ENCODE data around the gene RYR3.

Gene RYR3

GRCh38 chr15:33735143-33735542 lies 424.4 kb downstream of the RYR3 start:
- H4K8ac ChIP-seq (ENCODE audit: low read depth, low read length) = no peak overlapping the region
- no peaks in the 10 kb centered on the region for H3K9me3 ChIP-seq (ENCODE audit: insufficient read depth, low read depth, low read length)
- no peak overlapping the region for H3K23ac ChIP-seq (ENCODE audit: low read length)
- H3K4me3 ChIP-seq (ENCODE audit: low read depth, low read length) = no peak overlapping the region
- H3K14ac ChIP-seq (ENCODE audit: low read length) = no peak overlapping the region
- no peaks in the 10 kb centered on the region for H3K79me1 ChIP-seq (ENCODE audit: low read length)
- no peaks in the 10 kb centered on the region for H3K79me2 ChIP-seq (ENCODE audit: control insufficient read depth, insufficient read depth, low read length, poor library complexity)
- no peak overlapping the region for H2BK12ac ChIP-seq (ENCODE audit: low read length)
- no peak overlapping the region for H3K4me2 ChIP-seq (ENCODE audit: low read length)
- peaks cover 0 to 9% of the 10 kb centered on the region in 2 experiments for H3K36me3 ChIP-seq (ENCODE audit: control insufficient read depth in 1 of 2, insufficient read depth in 2 of 2, low read length in 2 of 2)
- H2BK5ac ChIP-seq (ENCODE audit: low read depth, low read length, poor library complexity) = no peak overlapping the region
- H3K18ac ChIP-seq (ENCODE audit: low read length) = no peak overlapping the region
- H2AK5ac ChIP-seq (ENCODE audit: low read length) = no peak overlapping the region
- H3K4me1 ChIP-seq (ENCODE audit: control insufficient read depth in 1 of 2, insufficient read depth in 2 of 2, low read length in 2 of 2) = peaks cover 0 to 6% of the 10 kb centered on the region in 2 experiments
- no CpG with 5 or more reads among the region's 1 CpG for WGBS (ENCODE audit: extremely low coverage, insufficient coverage, insufficient read length)
- H2BK120ac ChIP-seq (ENCODE audit: insufficient read depth, low read length, poor library complexity) = no peak overlapping the region
- no peak overlapping the region for H4K12ac ChIP-seq (ENCODE audit: low read depth, low read length)
- no peak overlapping the region for H3K4ac ChIP-seq (ENCODE audit: low read depth, low read length)
- no peak for DNase-seq
- no peak overlapping the region for H4K91ac ChIP-seq (ENCODE audit: low read depth, low read length)
- no peak overlapping the region for H2AFZ ChIP-seq (ENCODE audit: insufficient read depth, low read length, poor library complexity)
- no peaks in the 10 kb centered on the region for H3K27me3 ChIP-seq (ENCODE audit: insufficient read depth, low read length)
- no peak overlapping the region for H3K27ac ChIP-seq (ENCODE audit: low read depth, low read length)
- no peak overlapping the region for H3K9ac ChIP-seq (ENCODE audit: low read length)

GRCh38 chr15:33735637-33736247 lies 425.0 kb downstream of the RYR3 start:
- Histone ChIP-seq H3K79me2 (ENCODE audit: control insufficient read depth, insufficient read depth, low read length, poor library complexity) (no peaks in the 10 kb centered on the region), H3K79me1 (ENCODE audit: low read length) (no peaks in the 10 kb centered on the region), H4K12ac (ENCODE audit: low read depth, low read length) (no peak overlapping the region), H3K4me3 (ENCODE audit: low read depth, low read length) (no peak overlapping the region), H3K27ac (ENCODE audit: low read depth, low read length) (no peak overlapping the region), H4K8ac (ENCODE audit: low read depth, low read length) (no peak overlapping the region), H3K9me3 (ENCODE audit: insufficient read depth, low read depth, low read length) (no peaks in the 10 kb centered on the region), H3K4me2 (ENCODE audit: low read length) (no peak overlapping the region), H2AFZ (ENCODE audit: insufficient read depth, low read length, poor library complexity) (no peak overlapping the region), H3K18ac (ENCODE audit: low read length) (no peak overlapping the region), H2AK5ac (ENCODE audit: low read length) (no peak overlapping the region), H4K91ac (ENCODE audit: low read depth, low read length) (no peak overlapping the region), H2BK5ac (ENCODE audit: low read depth, low read length, poor library complexity) (no peak overlapping the region), H3K9ac (ENCODE audit: low read length) (no peak overlapping the region), H2BK120ac (ENCODE audit: insufficient read depth, low read length, poor library complexity) (no peak overlapping the region), H3K4ac (ENCODE audit: low read depth, low read length) (no peak overlapping the region), H3K36me3 (ENCODE audit: control insufficient read depth in 1 of 2, insufficient read depth in 2 of 2, low read length in 2 of 2) (peaks cover 0 to 9% of the 10 kb centered on the region in 2 experiments), H3K14ac (ENCODE audit: low read length) (no peak overlapping the region), H2BK12ac (ENCODE audit: low read length) (no peak overlapping the region), H3K23ac (ENCODE audit: low read length) (no peak overlapping the region), H3K27me3 (ENCODE audit: insufficient read depth, low read length) (no peaks in the 10 kb centered on the region), H3K4me1 (ENCODE audit: control insufficient read depth in 1 of 2, insufficient read depth in 2 of 2, low read length in 2 of 2) (peaks cover 0 to 6% of the 10 kb centered on the region in 2 experiments)
- no CpG with 5 or more reads among the region's 7 CpGs for WGBS (ENCODE audit: extremely low coverage, insufficient coverage, insufficient read length)
- DNase-seq = peak; percentile 18 to 68

GRCh38 chr15:33737687-33738601 lies 427.2 kb downstream of the RYR3 start:
- Histone ChIP-seq H2BK12ac (ENCODE audit: low read length) (no peak overlapping the region), H3K36me3 (ENCODE audit: control insufficient read depth in 1 of 2, insufficient read depth in 2 of 2, low read length in 2 of 2) (peaks cover 0 to under 1% of the 10 kb centered on the region in 2 experiments), H3K4me1 (ENCODE audit: control insufficient read depth in 1 of 2, insufficient read depth in 2 of 2, low read length in 2 of 2) (peaks cover 0 to 6% of the 10 kb centered on the region in 2 experiments), H3K79me1 (ENCODE audit: low read length) (no peaks in the 10 kb centered on the region), H2BK5ac (ENCODE audit: low read depth, low read length, poor library complexity) (no peak overlapping the region), H4K12ac (ENCODE audit: low read depth, low read length) (no peak overlapping the region), H3K4ac (ENCODE audit: low read depth, low read length) (no peak overlapping the region), H3K14ac (ENCODE audit: low read length) (no peak overlapping the region), H3K4me3 (ENCODE audit: low read depth, low read length) (no peak overlapping the region), H3K9me3 (ENCODE audit: insufficient read depth, low read depth, low read length) (no peaks in the 10 kb centered on the region), H3K18ac (ENCODE audit: low read length) (no peak overlapping the region), H2AK5ac (ENCODE audit: low read length) (no peak overlapping the region), H3K27ac (ENCODE audit: low read depth, low read length) (no peak overlapping the region), H3K4me2 (ENCODE audit: low read length) (no peak overlapping the region), H3K9ac (ENCODE audit: low read length) (no peak overlapping the region), H4K8ac (ENCODE audit: low read depth, low read length) (no peak overlapping the region), H2BK120ac (ENCODE audit: insufficient read depth, low read length, poor library complexity) (no peak overlapping the region), H4K91ac (ENCODE audit: low read depth, low read length) (no peak overlapping the region), H3K23ac (ENCODE audit: low read length) (no peak overlapping the region), H3K79me2 (ENCODE audit: control insufficient read depth, insufficient read depth, low read length, poor library complexity) (no peaks in the 10 kb centered on the region), H2AFZ (ENCODE audit: insufficient read depth, low read length, poor library complexity) (no peak overlapping the region), H3K27me3 (ENCODE audit: insufficient read depth, low read length) (no peaks in the 10 kb centered on the region)
- no CpG with 5 or more reads among the region's 15 CpGs for WGBS (ENCODE audit: extremely low coverage, insufficient coverage, insufficient read length)
- DNase-seq = peak; percentile 91 to 95

GRCh38 chr15:33738941-33739664 lies 428.3 kb downstream of the RYR3 start:
- H4K8ac ChIP-seq (ENCODE audit: low read depth, low read length) = no peak overlapping the region
- no peak overlapping the region for H3K18ac ChIP-seq (ENCODE audit: low read length)
- no peak overlapping the region for H3K4me3 ChIP-seq (ENCODE audit: low read depth, low read length)
- no peaks in the 10 kb centered on the region for H3K27me3 ChIP-seq (ENCODE audit: insufficient read depth, low read length)
- WGBS (ENCODE audit: extremely low coverage, insufficient coverage, insufficient read length) = no CpG with 5 or more reads among the region's 6 CpGs
- H3K4ac ChIP-seq (ENCODE audit: low read depth, low read length) = no peak overlapping the region
- H3K9me3 ChIP-seq (ENCODE audit: insufficient read depth, low read depth, low read length) = no peaks in the 10 kb centered on the region
- H4K91ac ChIP-seq (ENCODE audit: low read depth, low read length) = no peak overlapping the region
- H4K12ac ChIP-seq (ENCODE audit: low read depth, low read length) = no peak overlapping the region
- no peaks in the 10 kb centered on the region for H3K79me1 ChIP-seq (ENCODE audit: low read length)
- H3K36me3 ChIP-seq (ENCODE audit: control insufficient read depth in 1 of 2, insufficient read depth in 2 of 2, low read length in 2 of 2) = no peaks in the 10 kb centered on the region
- H3K14ac ChIP-seq (ENCODE audit: low read length) = no peak overlapping the region
- no peak overlapping the region for H2AK5ac ChIP-seq (ENCODE audit: low read length)
- H2BK120ac ChIP-seq (ENCODE audit: insufficient read depth, low read length, poor library complexity) = no peak overlapping the region
- no peak overlapping the region for H3K4me2 ChIP-seq (ENCODE audit: low read length)
- no peak overlapping the region for H2AFZ ChIP-seq (ENCODE audit: insufficient read depth, low read length, poor library complexity)
- no peak overlapping the region for H2BK5ac ChIP-seq (ENCODE audit: low read depth, low read length, poor library complexity)
- DNase-seq = no peak
- no peak overlapping the region for H3K23ac ChIP-seq (ENCODE audit: low read length)
- H3K79me2 ChIP-seq (ENCODE audit: control insufficient read depth, insufficient read depth, low read length, poor library complexity) = no peaks in the 10 kb centered on the region
- peaks cover 0 to 6% of the 10 kb centered on the region in 2 experiments for H3K4me1 ChIP-seq (ENCODE audit: control insufficient read depth in 1 of 2, insufficient read depth in 2 of 2, low read length in 2 of 2)
- no peak overlapping the region for H3K9ac ChIP-seq (ENCODE audit: low read length)
- H2BK12ac ChIP-seq (ENCODE audit: low read length) = no peak overlapping the region
- H3K27ac ChIP-seq (ENCODE audit: low read depth, low read length) = no peak overlapping the region
